Measurements from ENCODE around the gene RO60. TPM values are rescaled to one million over a fixed set of nuclear protein-coding genes. Genes with fewer than 3 reads are reported as not detected.

RO60 gene
- total RNA-seq, 1 experiment from 2014 or later = 80.2 TPM

GRCh38 chr1:193094112-193094511 is 34.7 kb downstream of the RO60 start:
- no peak for DNase-seq (ENCODE audit: low read depth)
- in situ Hi-C loops (cut with HindIII; ENCODE audit: low pct_unique_long_range_greater_than_20kb, low sequenced_read_pairs) = no loop called here

GRCh38 chr1:193102662-193103061 is 43.2 kb downstream of the RO60 start:
- in situ Hi-C loops (cut with HindIII; ENCODE audit: low pct_unique_long_range_greater_than_20kb, low sequenced_read_pairs) = no loop called here
- DNase-seq (ENCODE audit: low read depth) = no peak

DNA sequence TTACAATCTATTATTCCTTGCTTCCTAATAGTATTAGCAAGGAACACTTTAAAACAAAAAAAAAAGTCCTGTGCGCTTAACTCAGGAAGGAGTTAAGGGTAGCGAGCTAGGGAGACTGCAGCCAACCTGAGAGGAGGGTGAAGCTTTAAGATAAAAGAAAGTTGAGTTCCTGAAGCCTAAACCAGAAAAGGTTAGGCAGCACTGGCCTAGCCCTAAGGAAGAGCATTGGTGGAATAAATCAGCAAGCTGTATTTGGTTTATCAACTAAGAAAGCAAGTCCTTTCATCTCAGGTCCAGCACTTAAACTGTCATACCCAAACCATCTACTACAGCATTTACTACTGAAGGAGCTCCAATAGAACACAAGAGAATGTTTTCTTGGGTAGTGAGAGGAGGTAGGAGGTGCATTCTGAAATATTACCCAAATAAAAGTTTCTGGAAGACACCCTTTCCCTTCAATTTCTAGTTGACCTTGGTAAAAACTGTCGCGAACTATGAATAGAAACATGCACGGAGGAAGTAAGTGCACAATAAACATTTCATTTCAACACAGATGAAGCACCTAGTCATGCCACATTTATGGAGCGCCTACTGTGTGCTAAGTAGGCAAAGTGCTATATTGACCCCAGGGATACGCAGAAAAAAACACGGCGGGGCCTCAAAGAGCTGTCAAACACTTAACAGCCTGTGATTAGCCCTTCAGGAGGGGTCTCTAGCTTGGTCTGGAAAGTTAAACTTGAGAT is 44.5 kb downstream of the RO60 start:
- DNase-seq (ENCODE audit: low read depth) = peak; percentile 10
- in situ Hi-C loops (cut with HindIII; ENCODE audit: low pct_unique_long_range_greater_than_20kb, low sequenced_read_pairs) = no loop called here

- DNase-seq (ENCODE audit: low read depth) = no peak
- in situ Hi-C loops (cut with HindIII; ENCODE audit: low pct_unique_long_range_greater_than_20kb, low sequenced_read_pairs) = no loop called here
These were observed 45.1 kb downstream of the RO60 start for GRCh38 chr1:193104502-193104906.

DNA sequence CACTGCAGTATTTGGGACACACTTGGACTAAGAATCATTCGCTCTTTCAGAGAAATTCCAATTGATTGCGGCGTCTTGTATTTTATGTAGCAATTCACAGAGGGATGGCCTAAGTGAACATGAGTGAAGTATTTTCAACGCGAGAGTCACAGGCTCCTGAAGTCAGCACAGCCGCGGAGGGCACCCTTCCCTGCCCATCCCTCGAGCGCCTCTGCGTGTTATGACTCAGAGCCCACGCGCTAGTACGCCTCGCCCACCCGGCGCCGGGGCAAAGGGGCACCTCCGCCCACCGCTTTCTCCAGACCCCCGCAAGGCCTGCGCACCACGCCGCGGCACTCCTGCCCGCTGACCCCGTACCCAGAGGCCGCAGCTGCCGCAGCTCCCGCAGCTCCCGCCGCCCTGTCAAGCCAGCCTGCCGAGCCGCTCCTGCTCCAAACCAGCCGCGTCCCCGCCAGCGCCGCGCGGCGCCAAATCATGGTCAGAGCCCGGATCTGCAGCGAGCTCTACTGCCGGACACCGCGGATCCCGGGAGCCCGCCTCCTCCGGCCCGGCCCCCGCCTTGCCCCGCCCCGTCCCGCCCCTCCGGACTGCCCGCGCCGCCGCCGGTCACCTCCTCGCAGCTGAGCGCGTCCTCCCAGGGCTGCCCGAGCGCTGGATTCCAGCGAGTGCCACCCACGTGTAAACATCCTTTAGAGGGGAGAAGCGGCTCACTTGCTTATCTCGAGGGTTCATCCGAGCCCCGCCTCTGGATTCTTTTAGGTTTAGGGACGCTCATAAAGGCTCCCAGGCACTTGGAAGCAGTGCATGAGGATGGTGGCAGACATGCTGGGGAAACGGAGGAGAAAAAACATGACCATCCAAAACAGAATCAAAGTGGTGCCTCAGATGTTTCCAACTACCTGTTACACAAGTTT is 45.8 kb downstream of the RO60 start, which contains the start of gene GLRX2:
TSS of gene GLRX2 (minus strand) at position 508 of the 914 bp plus-strand sequence. CDS start at position 476, 32 bp downstream.
- peak; percentile 83 for DNase-seq (ENCODE audit: low read depth)
- in situ Hi-C loops (cut with HindIII; ENCODE audit: low pct_unique_long_range_greater_than_20kb, low sequenced_read_pairs) = no loop called here

DNA sequence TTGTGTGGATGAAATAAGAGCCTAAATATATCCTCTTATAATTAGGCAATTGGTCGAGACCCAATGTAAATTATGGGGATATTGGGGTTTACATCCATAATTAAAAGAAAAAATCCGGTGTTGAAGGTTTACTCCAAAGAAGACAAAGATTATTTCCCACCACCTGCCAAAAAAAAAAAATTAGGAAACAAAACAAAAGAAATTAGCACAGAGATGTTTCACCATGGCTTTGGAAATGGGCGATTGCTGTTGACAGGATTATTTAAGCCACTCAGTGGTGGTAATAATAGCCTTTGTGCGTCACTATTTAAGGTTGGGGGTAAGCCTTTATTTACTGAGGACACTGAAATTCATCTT is 46.4 kb downstream of the RO60 start:
- in situ Hi-C loops (cut with HindIII; ENCODE audit: low pct_unique_long_range_greater_than_20kb, low sequenced_read_pairs) = no loop called here

DNA sequence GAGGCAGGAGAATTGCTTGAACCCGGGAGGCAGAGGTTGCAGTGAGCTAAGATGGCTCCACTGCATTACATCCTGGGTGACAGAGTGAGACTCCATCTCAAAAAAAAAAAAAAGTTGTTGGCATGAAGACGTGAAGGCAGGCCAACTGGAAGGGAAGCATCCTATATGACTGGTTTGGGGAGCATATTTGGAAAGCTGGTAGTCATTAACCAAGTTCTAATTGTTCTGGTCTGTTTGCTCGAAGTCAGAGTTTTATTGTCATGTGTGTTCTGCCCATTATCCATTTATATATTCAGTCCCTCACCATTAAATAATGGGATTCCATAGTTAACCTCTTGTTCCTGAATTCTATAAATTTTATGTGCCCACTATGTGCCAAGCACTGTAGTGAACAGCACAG is 49.1 kb downstream of the RO60 start:
- in situ Hi-C loops (cut with HindIII; ENCODE audit: low pct_unique_long_range_greater_than_20kb, low sequenced_read_pairs) = no loop called here
- no peak for DNase-seq (ENCODE audit: low read depth)

More for the DNA sequence above, 46.4 kb downstream of the RO60 start:
- DNase-seq (ENCODE audit: low read depth) = no peak

Other genes with a start within 250 kb of the RO60 start
- 27.9 and 57.9 TPM in 2 replicates for gene UCHL5, start 252 bp upstream of the RO60 start, total RNA-seq (2014; rRNA removed; shearing (Covaris generic); ENCODE audit: low replicate concordance)
- 25.5 and 27.2 TPM in 2 replicates for gene GLRX2, start 45.8 kb downstream of the RO60 start, total RNA-seq (2014; rRNA removed; shearing (Covaris generic); ENCODE audit: low replicate concordance)
- gene CDC73, start 62.4 kb downstream of the RO60 start, total RNA-seq (2014; rRNA removed; shearing (Covaris generic); ENCODE audit: low replicate concordance) = 10.3 and 17.1 TPM in 2 replicates
- gene B3GALT2, start 127.0 kb downstream of the RO60 start, total RNA-seq (2014; rRNA removed; shearing (Covaris generic); ENCODE audit: low replicate concordance) = not detected in 2 replicates